G401 (cell line): ENCODE data around the gene USB1. TPM values are rescaled to one million over a fixed set of nuclear protein-coding genes. Genes with fewer than 3 reads are reported as not detected.

Experiments
- DNase-seq: peaks from one replicate; pipeline ENCODE4 v3.0.0-alpha.2; 2015; ENCODE audit warnings: low spot score
- in situ Hi-C: cut with HindIII; loops from 2 replicates; pipeline ENCODE4 v1.10.0; 2016; ENCODE audit warnings: low sequenced_read_pairs, mixed read lengths
- total RNA-seq: library from RNA; depleted of rRNA; stranded (reverse); fragments of >200 nt; shearing (Covaris generic); gene quantifications from 2 replicates; pipeline ENCODE4 v1.2.3, GENCODE V29; 2014

The USB1 gene
- total RNA-seq, 1 experiment from 2014 or later, result 27.1 TPM

DNA sequence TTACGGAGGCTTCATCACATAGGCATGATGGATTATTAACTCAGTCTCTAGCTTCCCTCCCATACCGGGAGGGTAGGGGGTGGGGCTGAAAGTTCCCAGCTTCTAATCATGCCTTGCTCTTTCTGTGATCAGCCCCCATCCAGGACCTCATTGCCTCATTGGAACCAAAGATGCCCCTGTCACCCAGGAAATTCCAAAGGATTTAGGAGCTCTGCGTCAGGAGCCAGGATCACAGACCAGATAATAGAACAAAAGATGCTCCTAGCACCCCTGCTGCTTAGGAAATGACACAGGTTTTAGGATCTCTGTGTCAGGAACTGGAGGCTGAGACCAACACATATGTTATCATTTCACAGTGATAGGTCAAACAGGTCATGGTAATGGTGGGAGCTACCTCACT, 9.7 kb downstream of the USB1 start:
- DNase-seq, result no peak
- in situ Hi-C loops, result no loop called here

DNA sequence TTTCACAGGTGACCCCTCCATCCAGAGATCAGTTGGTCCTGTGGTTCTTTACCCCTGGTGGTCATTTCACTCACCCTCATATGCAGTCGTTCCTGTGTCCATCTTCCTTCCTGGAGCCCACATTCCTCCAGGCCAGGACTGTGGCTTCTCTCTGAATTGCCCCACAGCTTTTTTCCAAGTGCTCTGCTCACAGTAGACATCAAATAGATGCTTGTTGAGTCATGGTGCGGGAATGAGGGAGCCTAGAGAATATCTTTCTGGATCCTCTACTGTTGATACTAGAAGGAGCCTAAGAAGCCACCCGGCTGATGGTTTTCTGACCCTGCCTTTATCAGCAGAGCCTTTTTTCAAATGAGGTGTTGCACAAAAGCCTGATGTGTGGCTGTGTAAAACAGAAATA, 10.4 kb downstream of the USB1 start:
- no peak for DNase-seq
- in situ Hi-C loops, result no loop called here

DNA sequence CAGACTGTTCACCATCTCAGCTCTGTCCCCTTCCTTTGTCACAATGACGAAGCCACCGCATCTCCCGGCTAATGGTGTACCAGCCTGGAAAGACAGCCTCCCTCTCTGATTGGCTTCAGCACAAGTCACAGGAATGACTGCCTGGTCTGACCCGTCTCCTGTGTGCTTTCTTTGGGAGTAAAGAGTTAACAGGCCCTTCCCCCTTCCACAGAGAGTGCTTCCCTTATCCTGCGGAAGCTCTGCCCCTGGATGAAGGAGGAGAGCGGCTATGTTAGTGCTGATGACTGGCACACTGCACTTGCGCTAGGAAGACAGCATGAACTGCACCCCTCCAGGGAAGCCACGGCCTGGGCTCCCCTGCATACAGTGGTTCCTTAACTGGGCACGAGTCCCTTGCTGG, 11.3 kb downstream of the USB1 start:
- no peak for DNase-seq
- in situ Hi-C loops, result no loop called here

DNA sequence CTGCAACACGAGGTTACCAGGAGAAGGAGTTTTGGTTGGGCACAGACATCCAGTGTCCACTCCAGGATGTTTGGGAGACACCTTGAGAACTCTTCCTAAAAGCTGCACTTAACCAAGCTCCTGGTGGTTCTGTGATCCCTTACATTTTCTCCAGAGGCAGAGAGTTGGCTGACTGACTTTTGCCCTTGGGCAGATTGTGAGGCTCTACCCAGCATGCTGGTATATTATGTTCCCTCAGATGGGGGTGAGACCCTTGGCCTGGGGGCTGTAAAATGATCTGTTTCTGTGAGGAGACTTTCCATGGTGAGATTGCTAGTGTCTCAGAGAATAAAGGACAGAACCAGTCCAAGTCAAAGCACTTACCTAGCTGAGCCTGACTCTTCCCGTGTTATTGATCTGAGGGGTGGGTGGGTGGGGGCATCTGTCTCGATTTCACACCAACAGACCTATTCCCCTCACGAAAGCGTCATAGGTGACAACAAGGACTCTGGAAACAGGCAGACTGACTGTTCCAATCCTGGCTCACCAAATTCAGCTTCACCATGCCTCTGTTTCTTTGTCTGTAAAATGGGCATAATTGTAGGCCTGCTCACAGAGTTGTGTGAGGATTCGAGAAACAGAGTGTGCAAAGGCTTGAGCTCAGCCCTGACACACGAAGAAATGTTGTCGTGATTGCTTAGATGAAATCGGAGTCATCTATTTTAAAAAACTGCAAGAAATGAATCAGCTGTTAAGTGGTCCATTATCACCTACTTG, 12.2 kb downstream of the USB1 start:
- in situ Hi-C loops, result no loop called here
- DNase-seq, result no peak

DNA sequence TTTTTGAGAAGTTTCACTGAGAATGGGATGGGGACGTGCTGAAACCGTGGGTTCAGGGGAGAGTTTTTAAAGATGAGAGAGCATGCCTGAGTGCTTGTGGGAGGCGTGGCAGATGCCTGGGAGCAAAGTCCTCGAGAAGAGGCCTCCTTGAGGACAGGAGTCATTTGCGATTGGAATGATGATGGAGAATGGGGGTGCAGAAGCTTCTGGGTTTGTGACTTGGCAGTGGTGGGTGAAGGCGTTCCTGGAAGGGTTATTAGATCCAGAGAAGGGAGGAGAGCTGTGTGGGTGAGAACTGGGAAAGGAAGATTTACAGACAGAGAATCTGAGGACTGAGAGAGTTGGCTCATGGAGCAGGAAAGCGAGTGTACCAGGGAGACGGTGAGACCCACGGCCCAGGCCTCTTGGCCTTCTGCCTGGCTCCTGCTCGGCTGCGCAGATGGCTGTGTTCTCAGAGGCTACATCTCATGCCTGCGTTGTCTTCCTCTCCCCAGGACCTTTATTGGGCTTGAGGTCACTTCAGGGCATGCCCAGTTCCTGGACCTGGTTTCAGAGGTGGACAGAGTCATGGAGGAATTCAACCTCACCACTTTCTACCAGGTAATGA, 15.7 kb downstream of the USB1 start:
- in situ Hi-C loops, result no loop called here
- peak; percentile 85 for DNase-seq

DNA sequence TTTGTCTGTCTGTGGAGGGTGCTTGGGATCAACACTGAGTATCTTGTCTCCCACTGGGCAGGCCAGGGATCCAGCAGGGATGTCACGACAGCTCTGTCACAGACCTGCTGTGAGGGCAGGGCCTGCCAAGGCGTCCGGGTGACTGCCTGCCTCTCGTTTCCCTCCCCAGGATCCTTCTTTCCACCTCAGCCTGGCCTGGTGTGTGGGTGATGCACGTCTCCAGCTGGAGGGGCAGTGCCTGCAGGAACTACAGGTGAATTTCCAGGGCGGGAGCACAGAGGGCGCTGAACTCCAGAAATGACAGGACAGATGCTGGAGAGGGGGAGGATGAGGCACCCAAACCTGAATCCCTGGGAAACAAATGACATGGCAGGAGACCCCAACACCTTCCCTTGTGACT, 17.6 kb downstream of the USB1 start:
- DNase-seq, result no peak
- in situ Hi-C loops, result no loop called here

DNA sequence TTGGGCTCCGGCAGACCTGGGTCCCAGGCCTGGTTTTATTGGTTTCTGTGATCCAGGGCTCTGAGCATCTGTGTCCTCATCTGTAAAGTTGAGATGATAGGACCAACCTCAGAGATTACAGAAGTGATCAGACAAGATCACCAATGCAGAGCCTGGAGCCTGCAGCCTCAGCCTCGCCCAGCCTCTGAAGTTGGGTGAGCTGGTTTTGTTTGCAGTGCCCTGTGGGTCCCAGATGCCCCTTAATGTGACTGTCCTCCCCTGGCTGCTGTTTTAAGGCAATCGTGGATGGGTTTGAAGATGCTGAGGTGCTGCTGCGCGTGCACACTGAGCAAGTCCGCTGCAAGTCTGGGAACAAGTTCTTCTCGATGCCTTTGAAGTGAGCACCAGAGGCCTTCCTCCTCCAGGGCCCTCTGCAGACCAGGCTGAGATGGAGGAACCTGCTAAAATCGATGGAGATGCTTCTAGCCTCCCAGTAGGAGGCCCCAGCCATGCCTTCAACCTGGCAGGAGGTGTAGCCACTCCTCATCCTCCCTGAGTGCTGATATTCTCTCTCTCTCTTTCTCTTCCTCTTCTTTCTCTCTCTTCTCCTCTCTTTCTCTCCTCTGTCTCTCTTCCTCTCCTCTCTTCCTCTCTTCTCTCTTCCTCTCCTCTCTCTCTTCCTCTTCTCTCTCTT, 18.8 kb downstream of the USB1 start:
- no peak for DNase-seq
- in situ Hi-C loops, result loop anchor here (10.0 kb wide), 1 partner anchor 105 kb away; the partner anchor contains the start of gene CFAP20

DNA sequence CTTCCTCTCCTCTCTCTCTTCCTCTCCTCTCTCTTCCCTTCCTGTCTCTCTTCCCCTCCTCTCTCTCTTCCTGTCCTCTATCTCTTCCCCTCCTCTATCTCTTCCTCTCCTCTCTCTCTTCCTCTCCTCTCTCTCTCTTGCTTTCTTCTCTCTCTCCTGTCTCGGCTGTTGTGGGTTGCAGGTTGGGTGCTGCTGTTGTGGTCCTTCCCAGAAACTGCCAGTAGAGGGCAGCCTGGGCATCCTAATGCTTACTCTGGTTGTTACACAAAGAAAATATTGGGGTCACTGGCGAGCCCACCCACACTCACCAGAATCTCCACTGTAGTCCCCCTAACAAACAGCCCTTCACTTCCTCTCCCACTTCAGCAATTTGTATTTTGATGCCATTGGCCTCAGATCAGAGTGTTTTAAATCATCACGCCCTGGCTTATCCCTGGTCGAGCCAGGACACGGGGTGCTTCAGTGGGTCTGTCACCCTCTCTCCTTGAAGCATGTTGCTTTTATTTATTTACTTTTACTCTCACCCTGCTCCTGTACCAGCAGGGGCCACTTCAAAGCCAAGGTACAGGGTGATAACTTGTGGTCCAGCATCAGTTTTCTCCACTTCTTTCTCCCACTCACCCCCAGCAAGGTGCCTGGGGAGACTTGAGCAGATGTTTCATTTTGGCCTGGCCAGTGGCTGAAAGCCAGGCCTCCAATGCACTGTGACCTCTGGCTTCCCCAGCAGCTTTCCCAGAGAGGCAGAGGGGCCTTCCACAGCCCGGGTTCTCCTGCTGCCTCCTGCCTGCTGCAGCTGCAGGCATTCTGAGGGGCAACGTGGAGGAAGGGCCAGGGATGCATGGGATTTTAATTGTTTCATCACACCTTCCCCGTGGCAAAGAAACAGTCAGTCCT, 19.7 kb downstream of the USB1 start:
- peak; percentile 78 for DNase-seq
- in situ Hi-C loops, result loop anchor here (10.0 kb wide), 1 partner anchor 104 kb away; the partner anchor contains the start of gene CFAP20

DNA sequence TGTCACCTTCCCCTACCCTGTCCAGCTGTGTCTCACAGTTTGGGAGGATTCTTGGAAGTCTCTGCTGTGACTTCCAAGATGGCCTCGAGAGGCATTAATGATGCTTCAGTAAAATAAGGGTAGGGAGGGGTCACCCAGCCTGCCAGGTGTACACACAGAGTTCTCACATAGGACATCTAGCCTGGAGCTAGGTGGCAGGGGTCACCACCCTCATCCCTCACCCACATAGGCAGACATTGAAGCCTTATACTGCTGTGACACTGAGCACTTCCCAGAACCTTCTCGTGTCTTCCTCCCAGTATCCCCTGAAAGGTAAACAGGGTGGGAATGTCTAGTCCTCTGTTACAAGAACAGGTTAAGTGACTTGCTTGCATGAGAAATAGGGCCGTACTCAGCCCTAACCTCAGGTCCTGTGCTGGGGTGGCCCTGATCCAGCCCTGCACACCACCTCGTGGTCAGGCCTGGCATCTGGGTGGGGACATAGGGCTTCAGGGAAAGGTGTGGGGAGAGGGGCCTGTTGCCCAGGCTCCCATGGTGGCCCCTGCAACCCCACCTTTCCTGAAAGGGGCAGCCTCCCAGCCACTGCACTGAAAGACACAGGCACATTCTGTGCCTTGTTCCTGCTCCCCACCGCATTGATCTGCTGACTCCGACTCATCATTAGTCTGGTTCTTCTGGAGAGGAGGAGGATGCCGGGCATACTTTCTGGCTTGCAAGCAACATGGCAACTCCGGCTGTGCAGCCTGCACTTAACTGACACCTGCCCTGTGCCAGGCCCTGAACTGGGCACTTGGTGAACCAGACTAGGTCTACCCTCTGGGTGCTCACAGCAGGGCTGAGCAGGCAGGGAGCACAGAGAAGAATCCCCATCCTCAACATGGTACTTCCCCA, 20.7 kb downstream of the USB1 start:
- in situ Hi-C loops, result loop anchor here (10.0 kb wide), 1 partner anchor 103 kb away; the partner anchor contains the start of gene CFAP20
- no peak for DNase-seq

DNA sequence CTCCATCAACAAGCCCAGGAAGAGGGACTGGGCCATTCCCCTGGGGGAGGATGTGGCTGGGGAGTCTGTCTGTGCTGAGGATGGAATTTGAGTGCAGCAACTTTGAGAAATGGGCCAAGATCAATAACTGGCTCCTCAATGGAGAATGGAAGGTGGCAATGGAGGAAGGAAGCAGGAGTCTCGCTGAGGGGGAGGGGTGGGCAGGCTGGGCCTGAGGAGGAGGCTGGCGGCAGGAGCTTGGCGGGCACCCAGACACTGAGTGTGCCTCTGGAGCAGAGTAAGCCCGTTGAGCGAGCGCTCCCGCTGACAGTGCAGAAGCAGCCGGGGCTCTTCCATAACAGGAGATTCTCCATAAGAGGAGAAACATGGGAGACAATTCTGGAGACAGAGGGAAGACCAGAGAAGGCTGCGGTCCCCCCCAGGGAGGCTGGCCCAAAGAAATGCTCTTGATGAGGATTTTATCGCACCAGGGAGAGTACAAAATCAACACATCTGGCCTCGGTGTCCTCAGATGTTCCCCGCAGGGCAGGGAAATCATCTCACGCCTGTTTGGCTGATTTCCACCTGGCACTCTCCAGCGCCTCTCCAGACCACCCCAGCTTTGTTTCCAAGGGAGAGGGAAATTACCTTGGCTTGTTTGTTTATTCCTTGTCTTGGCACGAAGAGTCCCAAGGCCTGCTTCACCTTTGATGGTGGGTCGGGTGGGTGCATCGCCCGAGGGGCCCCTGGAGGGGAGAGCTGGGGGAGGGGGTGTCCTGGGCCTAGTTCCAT, 21.6 kb downstream of the USB1 start:
- in situ Hi-C loops, result loop anchor here (10.0 kb wide), 1 partner anchor 102 kb away; the partner anchor contains the start of gene CFAP20
- no peak for DNase-seq

DNA sequence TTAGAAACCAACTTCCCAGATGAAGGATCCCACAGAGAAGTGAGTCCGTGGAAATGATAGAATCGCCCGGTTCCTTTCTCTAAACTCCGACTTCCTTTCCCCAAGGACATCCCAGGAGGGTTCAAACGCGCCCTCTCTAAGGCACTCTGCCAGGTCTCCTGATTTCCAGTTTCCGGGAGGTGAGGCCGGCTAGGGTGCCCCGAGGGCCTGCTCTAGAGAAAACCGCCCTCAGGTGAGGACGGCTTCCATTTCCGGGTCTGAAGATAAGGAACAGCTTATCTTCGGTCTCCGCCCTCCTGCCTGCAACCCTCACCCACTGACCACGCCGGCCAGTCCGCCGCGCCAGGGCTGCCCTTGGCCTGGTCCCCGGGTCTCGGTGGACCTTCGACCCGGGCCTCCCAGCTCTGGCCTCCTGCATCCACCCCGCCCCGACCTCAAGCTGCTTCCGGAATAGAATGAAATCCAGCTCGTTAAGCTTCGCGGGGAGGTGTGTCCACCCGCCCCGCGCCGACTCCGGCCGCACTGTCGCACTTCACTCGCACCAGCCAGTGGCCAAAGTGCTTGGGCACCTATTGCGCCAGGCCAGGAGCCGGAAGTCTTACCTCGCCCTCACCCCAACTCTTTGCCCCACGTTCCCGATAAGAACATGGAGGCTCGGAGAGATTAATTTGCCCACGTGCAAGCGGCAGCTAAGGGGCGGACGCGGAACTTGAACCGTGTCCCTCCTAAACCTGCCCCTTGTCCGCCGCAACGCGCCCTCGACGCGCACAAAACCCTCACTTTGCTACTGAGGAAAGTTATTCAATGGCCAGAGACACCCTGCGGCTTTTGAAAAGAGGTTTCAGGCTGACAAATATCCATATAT, 23.5 kb downstream of the USB1 start:
- no peak for DNase-seq
- in situ Hi-C loops, result loop anchor here (10.0 kb wide), 1 partner anchor 100 kb away; the partner anchor contains the start of gene CFAP20

DNA sequence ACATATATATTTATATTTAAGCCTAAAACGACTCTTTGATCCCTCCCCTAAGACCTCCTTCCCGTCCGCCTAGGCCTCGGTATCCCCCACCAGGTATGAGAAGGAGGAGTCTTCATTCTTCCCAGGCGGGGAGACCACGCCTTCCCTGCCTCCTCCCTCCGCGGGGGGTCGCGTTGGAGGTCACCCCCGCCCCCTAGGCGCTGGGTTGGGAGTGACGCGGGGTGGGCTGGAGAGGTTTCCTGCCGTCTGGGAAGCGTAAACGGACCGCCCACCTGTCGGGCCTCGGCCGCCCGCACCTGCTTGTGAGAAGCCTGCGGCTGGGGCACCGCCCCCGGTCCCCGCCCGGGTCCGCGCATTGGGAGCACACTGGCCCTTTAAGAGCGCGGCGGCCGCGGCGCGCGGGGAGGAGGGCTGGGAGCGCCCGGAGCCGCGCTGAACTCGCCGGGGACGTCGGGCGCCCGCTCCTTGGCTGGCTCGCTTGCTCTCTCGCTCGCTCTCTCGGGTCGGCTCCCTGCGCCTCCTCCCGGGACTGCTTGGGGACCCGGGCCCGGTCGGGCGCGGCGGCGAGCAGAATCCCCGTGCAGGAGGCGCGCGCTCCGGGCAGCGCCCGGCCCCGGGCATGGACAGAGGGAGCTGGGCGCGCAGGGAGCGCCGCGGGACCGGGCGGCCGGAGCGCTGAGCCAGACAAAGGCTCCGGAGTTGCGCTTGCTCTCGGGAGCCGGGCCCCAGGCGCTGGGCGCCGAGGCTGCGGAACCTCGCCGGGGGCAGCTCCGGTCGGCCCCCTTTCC, 24.3 kb downstream of the USB1 start, which contains the start of gene MMP15:
MMP15 (plus strand) TSS at position 404 of the 788 bp plus-strand sequence. CDS start 597 bp downstream, outside the sequence.
- in situ Hi-C loops, result loop anchor here (10.0 kb wide), 1 partner anchor 99 kb away; the partner anchor contains the start of gene CFAP20
- peak; percentile 69 for DNase-seq

DNA sequence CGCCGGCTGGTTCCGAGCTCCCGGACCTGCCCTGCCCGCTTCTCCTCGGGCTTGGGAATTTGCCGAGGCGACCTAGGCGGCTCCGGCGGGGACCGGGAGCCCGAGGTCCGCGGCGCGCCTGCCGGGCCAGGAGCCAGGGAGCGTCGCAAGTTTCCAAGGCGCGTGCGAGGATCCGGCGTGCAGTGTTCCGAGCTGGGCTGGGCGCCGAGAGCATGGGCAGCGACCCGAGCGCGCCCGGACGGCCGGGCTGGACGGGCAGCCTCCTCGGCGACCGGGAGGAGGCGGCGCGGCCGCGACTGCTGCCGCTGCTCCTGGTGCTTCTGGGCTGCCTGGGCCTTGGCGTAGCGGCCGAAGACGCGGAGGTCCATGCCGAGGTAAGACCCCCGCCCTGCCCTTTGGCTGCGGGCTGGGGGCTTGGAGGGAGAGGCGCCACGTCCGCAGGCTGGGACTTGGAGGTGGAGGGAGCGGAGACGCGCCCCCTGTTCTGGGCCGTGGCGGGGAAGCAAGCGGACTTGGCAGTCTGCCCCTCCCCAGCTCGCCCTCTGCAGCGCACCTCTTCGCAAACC, 25.0 kb downstream of the USB1 start:
- in situ Hi-C loops, result loop anchor here (10.0 kb wide), 1 partner anchor 99 kb away; the partner anchor contains the start of gene CFAP20
- DNase-seq, result no peak

DNA sequence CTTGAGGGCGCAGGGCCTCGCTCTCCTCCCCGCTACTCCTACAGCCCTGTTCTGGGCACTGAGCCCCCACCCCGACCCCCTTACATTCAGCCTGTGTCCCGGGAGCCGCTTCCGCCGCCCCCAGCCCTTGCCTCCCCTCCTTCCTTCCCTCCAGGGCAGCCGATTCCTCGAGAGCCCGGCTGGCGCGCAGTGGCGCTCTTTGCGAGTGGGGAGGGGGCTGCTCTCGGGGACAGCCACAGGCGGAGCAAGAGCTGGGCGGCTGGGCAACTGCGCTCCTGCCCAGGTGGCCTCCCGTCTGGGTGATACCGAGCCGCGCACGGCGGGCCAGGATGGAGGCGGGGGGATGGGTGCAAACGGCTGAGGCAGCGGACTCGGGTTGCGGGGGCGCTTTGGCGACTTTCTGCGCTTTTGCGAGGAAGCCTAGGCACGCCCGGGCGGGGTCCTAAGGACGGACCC, 25.5 kb downstream of the USB1 start:
- no peak for DNase-seq
- in situ Hi-C loops, result loop anchor here (10.0 kb wide), 1 partner anchor 98 kb away; the partner anchor contains the start of gene CFAP20
